ENCODE results near the gene INSC.

Gene INSC

GRCh38 chr11:15093432-15093831, 21.3 kb upstream of the INSC start:
- Histone ChIP-seq H3F3A (ENCODE audit: insufficient read depth, low read length) (no peaks in the 10 kb centered on the region), H3K4me2 (ENCODE audit: low read length) (no peak overlapping the region)

GRCh38 chr11:15095736-15096228, 18.9 kb upstream of the INSC start:
- TF ChIP-seq EZH2 (IDR thresholded peaks at IDR 0.05; ENCODE audit: borderline replicate concordance, low read length), result no peak
- no peak for TF ChIP-seq CTCF (IDR thresholded peaks at IDR 0.05; ENCODE audit: low read length)
- Histone ChIP-seq H3K27me3 (ENCODE audit: insufficient read depth, low read length) (no peaks in the 10 kb centered on the region), H3K4me3 (ENCODE audit: low read depth, low read length, poor library complexity, severe bottlenecking) (no peak overlapping the region), H3K27ac (ENCODE audit: low read depth, low read length, poor library complexity, severe bottlenecking) (no peak overlapping the region), H3F3A (ENCODE audit: insufficient read depth, low read length) (no peaks in the 10 kb centered on the region), H3K4me1 (ENCODE audit: insufficient read depth, low read length, severe bottlenecking) (no peaks in the 10 kb centered on the region), H3K79me2 (ENCODE audit: insufficient read depth, low read length) (no peaks in the 10 kb centered on the region), H3K9me3 (ENCODE audit: low read length) (no peaks in the 10 kb centered on the region), H2AFZ (ENCODE audit: low read length) (no peak overlapping the region), H3K36me3 (ENCODE audit: insufficient read depth, low read length) (no peaks in the 10 kb centered on the region), H3K9me2 (ENCODE audit: low read depth, low read length) (no peaks in the 10 kb centered on the region), H4K20me1 (ENCODE audit: insufficient read depth, low read length) (no peaks in the 10 kb centered on the region), H3K4me2 (ENCODE audit: low read length) (no peak overlapping the region), H3K9ac (ENCODE audit: low read length) (no peak overlapping the region)

More at GRCh38 chr11:15093432-15093831, 21.3 kb upstream of the INSC start:
- Histone ChIP-seq H3K27ac (ENCODE audit: low read depth, low read length, poor library complexity, severe bottlenecking) (no peak overlapping the region), H3K36me3 (ENCODE audit: insufficient read depth, low read length) (no peaks in the 10 kb centered on the region), H3K9me3 (ENCODE audit: low read length) (no peaks in the 10 kb centered on the region), H3K4me1 (ENCODE audit: insufficient read depth, low read length, severe bottlenecking) (no peaks in the 10 kb centered on the region), H2AFZ (ENCODE audit: low read length) (no peak overlapping the region), H3K9me2 (ENCODE audit: low read depth, low read length) (no peaks in the 10 kb centered on the region), H3K9ac (ENCODE audit: low read length) (no peak overlapping the region), H4K20me1 (ENCODE audit: insufficient read depth, low read length) (no peaks in the 10 kb centered on the region), H3K4me3 (ENCODE audit: low read depth, low read length, poor library complexity, severe bottlenecking) (no peak overlapping the region), H3K27me3 (ENCODE audit: insufficient read depth, low read length) (no peaks in the 10 kb centered on the region), H3K79me2 (ENCODE audit: insufficient read depth, low read length) (no peaks in the 10 kb centered on the region)
- no peak for TF ChIP-seq EZH2 (IDR thresholded peaks at IDR 0.05; ENCODE audit: borderline replicate concordance, low read length)
- no peak for TF ChIP-seq CTCF (IDR thresholded peaks at IDR 0.05; ENCODE audit: low read length)

GRCh38 chr11:15097411-15097810, 17.3 kb upstream of the INSC start:
- no peaks in the 10 kb centered on the region for H3K27me3 ChIP-seq (ENCODE audit: insufficient read depth, low read length)
- H3F3A ChIP-seq (ENCODE audit: insufficient read depth, low read length), result no peaks in the 10 kb centered on the region
- H3K27ac ChIP-seq (ENCODE audit: low read depth, low read length, poor library complexity, severe bottlenecking), result no peak overlapping the region
- H3K4me1 ChIP-seq (ENCODE audit: insufficient read depth, low read length, severe bottlenecking), result no peaks in the 10 kb centered on the region
- H3K4me3 ChIP-seq (ENCODE audit: low read depth, low read length, poor library complexity, severe bottlenecking), result no peak overlapping the region
- H3K4me2 ChIP-seq (ENCODE audit: low read length), result no peak overlapping the region
- no peak overlapping the region for H2AFZ ChIP-seq (ENCODE audit: low read length)
- H3K9me3 ChIP-seq (ENCODE audit: low read length), result no peaks in the 10 kb centered on the region
- TF ChIP-seq CTCF (IDR thresholded peaks at IDR 0.05; ENCODE audit: low read length) (no peak), EZH2 (IDR thresholded peaks at IDR 0.05; ENCODE audit: borderline replicate concordance, low read length) (no peak)
- no peaks in the 10 kb centered on the region for H3K9me2 ChIP-seq (ENCODE audit: low read depth, low read length)
- no peaks in the 10 kb centered on the region for H3K79me2 ChIP-seq (ENCODE audit: insufficient read depth, low read length)
- no peaks in the 10 kb centered on the region for H4K20me1 ChIP-seq (ENCODE audit: insufficient read depth, low read length)
- no peak overlapping the region for H3K9ac ChIP-seq (ENCODE audit: low read length)
- no peaks in the 10 kb centered on the region for H3K36me3 ChIP-seq (ENCODE audit: insufficient read depth, low read length)

All from OCI-LY1 (cell line).